GM21576 (cell line): ENCODE data around the gene CCDC175.

ENCODE experiments used
- ATAC-seq: cut with Tn5 transposase; IDR thresholded peaks from one replicate; pipeline ENCODE4 v1.9.1; 2021; ENCODE audit warnings: mild to moderate bottlenecking, moderate library complexity; ENCODE audit not compliant: unreplicated experiment

CCDC175 gene

GRCh38 chr14:59541731-59542130 lies 34.9 kb downstream of the CCDC175 start:
- ATAC-seq: no peak

GRCh38 chr14:59540852-59541251 lies 35.8 kb downstream of the CCDC175 start:
- ATAC-seq: no peak

DNA sequence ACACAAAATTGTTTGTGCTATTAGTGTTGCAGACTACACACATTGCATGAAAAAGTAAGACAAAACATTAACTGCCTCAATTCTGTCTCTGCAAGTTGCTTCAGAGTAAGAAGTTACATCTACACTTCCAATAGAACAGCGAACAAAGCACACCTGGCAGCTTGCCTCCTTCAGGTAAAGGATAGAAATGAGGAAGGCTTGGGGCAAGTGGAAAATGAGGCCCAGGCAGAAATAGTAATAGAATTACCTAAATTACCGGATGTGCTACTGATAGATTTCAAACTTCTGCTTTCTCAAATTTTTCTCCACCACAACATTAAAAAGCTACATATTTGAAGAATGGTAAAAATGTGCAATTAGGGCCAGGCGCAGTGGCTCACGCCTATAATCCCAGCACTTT lies 37.7 kb downstream of the CCDC175 start:
- no peak for ATAC-seq

DNA sequence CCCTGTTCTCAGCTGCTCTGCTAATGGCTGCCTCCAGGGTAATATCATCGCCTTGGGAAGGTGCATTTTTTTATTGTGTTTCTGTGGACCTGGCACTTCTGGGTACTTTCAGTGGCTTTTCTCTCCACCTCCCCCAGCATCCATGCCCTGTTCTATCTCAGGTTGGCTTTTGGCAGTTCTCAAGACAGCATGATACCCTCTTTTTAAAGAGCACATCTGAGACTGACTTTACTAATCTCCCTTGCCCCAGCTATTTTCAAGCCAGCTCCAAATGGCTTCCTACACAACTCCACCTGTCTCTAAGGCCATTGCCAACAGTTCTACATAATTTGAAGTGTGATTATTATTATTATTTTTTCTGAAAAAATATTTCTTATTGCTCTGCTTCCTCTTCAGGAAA lies 39.1 kb downstream of the CCDC175 start:
- ATAC-seq: no peak

- ATAC-seq: no peak
Measured at GRCh38 chr14:59534361-59534987, 42.1 kb downstream of the CCDC175 start.

GRCh38 chr14:59532419-59532818 lies 44.2 kb downstream of the CCDC175 start:
- ATAC-seq: no peak

- ATAC-seq: no peak
Measured at GRCh38 chr14:59530349-59530748, 46.3 kb downstream of the CCDC175 start.

DNA sequence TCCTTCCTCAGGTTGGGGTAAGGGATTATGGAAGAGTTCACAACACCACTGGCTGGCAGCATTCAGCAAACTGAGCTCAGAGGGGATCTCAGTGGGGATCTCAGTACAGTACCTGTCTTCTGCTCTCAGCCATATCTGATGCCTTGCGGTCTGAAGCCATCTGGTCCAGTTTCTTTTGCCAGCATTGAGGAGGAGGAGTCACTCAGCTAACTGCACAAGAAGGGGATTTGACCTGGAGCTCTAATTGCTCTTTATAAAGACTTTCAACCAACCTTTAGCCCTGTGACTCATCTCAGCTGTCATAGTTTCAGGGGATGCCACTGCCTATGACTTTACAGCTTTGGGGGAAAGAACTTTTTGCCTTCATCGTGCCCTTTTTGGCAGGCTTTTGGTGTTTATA lies 47.4 kb downstream of the CCDC175 start:
- ATAC-seq: no peak

DNA sequence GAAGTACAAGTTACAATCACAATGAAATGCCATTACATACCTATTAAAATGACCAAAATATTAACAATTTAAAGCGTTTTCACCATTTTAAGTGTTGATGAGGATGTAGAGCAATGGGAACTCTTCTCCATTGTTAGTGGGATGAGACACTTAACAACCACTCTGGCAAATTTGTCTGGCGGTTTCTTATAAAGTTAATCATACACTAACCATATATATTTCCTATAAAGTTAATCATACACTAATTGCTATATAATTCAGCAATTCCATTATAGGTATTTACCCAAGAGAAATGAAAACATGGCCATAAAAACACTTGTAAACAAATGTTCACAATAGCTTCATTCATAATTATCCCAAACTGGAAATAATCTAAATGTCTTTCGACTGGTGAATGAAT lies 56.4 kb downstream of the CCDC175 start:
- no peak for ATAC-seq

DNA sequence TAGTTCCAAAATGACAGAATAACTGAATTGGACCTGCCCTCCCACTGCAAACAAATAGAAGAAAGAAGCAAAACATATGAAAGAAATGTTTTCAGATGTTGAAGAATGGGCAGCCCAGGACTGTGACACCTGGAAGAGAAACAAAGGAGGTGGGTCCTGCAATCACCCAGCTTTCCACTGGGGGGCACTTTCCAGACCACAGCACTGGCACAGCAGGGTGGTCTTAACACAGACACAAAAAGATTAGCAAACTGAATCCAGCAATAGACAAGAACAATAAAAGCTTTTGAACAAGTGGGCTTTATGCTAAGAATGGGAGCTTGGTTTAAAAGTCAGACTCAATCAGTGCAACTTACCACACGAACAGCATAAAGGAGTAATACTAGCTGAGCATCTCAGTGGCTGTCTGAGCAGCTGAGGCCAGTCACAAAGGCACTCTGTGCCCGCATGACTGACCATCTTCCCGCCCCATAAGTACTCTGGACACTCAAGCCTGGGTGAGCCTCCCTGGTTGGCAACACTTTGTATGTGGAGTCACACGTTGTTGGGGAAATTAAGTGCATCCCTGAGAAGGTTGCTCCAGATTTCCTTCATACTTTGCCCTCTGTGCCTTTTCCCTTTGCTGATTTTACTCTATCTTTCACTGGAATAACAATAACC lies 64.6 kb downstream of the CCDC175 start:
- no peak for ATAC-seq

- ATAC-seq: no peak
Measured at GRCh38 chr14:59510966-59511365, 65.6 kb downstream of the CCDC175 start.

- ATAC-seq: no peak
Measured at GRCh38 chr14:59510001-59510400, 66.6 kb downstream of the CCDC175 start.

- ATAC-seq: no peak
Measured at GRCh38 chr14:59509101-59509500, 67.5 kb downstream of the CCDC175 start.

- ATAC-seq: no peak
Measured at GRCh38 chr14:59507752-59508103, 68.9 kb downstream of the CCDC175 start.

DNA sequence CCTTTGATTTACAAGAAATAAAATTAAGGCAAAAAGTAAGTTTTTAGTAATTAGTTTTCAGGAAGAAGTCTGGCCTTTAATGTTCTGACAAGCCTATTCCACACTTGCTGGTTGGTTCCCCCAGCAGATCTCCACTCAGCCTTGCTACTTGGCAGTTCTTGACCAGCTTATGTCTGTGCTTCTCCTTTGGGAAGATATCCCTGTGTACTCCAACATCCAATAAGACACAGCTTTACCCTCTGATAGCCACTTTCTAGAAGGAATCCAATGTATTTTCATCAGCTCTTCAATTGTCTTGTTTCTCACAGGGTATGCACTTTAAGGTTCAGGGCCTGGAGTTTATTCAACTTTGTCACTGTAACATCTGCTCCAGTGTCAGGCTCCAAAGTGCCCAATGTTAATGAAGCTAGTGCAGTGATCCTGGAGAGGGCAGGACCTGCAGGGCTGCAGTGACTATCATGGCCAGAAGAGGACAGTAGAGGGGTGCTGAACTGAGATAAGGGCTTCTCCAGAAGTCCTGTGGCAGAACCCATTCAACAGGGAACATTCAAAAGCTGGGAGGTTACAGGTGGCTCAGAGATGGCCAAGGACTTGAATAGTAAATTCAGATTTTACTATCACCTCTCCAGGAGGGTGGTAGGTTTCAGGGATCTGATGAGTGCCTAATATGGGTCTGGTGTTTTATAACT lies 69.4 kb downstream of the CCDC175 start:
- peak; percentile 84 for ATAC-seq

DNA sequence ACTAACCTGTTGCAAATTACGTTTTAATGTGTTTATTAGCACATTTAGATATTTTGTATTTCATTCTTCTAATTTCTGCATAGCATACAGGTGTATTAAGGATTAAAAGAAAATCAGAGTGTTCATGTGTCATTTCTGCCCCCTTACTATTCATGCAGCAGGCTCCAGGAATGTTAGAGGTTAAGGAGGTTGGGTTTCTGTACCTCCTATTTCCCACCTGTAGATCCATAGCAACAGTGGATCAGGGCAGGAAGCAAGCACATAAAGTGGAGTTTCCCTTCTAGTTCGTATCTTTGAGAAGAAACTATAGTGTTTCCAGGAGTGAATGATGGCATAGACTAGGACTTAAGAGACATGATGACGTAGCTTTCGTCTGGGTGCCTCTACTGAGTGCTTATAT lies 73.4 kb downstream of the CCDC175 start:
- ATAC-seq: no peak

DNA sequence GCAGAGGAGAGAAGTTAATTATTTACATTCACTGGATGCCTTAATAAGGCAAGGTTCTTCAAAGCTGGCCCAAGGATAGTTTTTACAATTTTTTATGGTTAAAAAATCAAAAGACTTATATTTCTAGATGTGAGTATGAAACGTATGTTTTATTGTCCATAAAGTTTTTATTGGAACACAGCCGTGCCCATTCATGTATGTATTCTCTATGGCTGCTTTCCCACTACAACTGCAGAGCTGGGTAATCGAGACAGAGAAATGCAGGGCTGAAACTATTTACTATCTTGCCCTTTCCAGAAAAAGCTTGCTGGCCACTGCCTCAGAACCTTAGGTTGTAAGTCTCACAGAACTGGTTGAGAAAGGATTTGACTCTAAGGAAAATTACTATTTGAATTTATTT lies 75.9 kb downstream of the CCDC175 start:
- ATAC-seq: no peak

DNA sequence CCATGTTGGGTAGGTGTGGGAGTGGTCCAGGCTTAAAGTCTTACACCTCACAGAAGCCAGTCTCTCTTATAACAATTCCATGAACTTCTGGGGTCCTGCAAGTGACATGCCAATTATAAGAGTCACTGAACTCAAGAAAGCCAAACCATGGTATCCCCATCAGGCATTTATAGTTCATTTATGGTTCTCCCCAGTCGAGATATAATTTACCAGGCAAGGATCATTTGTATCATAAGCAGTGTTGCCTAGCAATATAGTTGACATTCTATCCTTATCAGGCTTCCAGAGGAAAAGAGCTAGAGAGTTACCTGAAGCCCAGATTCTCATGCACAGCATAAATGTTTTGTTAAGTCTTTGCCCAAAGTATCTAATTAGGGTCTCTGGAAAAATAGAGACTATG lies 84.2 kb downstream of the CCDC175 start:
- ATAC-seq: no peak

- no peak for ATAC-seq
Measured at GRCh38 chr14:59490756-59491155, 85.9 kb downstream of the CCDC175 start.

GRCh38 chr14:59484639-59485175 lies 91.9 kb downstream of the CCDC175 start:
- peak; percentile 41 for ATAC-seq

DNA sequence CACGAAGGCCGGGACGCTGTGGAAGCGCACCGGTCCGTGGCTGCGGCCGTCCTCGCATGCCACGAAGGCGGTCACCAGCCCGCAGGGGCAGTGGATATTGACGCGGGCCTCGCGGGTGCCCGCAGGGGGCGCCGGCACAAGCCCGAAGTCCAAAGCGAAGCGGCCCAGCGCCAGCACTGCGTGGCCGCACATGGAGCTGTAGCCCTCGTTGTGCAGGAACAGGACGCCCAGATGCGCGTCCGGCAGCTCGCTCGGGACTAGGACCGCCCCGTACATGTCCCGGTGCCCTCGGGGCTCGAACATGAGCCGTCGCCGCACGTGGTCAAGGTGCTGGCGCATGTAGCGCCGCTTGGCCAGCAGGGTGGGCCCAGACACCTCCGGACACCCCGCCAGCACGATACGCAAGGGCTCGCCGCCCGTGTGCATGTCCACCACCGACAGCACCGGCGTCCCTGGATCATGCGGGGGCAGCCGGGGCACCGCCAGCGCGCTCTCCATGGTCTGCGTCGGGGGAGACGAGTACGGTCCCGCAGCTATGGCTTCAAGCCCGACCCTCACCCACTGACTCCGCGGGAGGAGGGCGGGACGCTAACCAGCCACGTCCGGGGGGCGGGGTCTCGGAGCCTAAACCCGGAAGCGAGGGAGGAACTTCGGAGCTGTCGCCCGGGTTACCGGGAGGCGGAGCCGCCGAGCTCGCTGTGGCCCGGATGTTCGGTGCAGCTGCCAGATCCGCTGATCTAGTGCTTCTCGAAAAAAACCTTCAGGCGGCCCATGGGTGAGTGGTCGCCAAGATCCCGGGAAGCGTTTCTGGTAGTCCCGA lies 92.6 kb downstream of the CCDC175 start, which contains the start of the genes JKAMP and L3HYPDH:
JKAMP (plus strand) TSS at position 699 of the 820 bp plus-strand sequence; CDS start at position 772, 73 bp downstream.
L3HYPDH (minus strand) TSS at position 590 of the 820 bp plus-strand sequence; CDS start at position 498, 92 bp downstream.
- ATAC-seq: peak; percentile 86
